Measurements from ENCODE around the gene FKBP2.

Gene FKBP2

GRCh38 chr11:64240435-64241240 lies at the start of gene FKBP2:
Gene FKBP2, plus strand, starts transcription at chr11:64241095. Its CDS starts 1,293 bp downstream, at chr11:64242388.
- peak; percentile 99 for DNase-seq

DNA sequence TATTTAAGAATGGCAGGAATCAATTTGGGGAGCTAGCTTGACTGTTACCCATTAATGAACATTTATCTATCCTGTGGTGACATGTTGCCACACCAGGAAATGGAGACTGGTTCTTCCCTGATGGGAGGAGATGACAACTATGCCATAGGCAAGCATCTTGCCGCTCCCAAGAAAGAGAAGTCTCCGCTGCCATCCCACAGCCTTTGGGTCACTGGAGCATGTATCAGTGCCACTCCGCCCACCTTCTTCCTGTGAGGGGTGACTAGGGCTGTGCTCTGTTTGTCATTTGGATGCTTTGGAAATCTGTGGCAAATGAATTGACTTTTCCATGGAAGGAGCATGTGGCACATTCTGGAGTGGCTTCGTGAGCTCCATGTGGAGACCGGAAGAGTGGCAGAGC lies 48.5 kb upstream of the FKBP2 start:
- DNase-seq: peak; percentile 90

- DNase-seq: peak; percentile 70
These were observed 44.3 kb upstream of the FKBP2 start for GRCh38 chr11:64196626-64197025.

DNA sequence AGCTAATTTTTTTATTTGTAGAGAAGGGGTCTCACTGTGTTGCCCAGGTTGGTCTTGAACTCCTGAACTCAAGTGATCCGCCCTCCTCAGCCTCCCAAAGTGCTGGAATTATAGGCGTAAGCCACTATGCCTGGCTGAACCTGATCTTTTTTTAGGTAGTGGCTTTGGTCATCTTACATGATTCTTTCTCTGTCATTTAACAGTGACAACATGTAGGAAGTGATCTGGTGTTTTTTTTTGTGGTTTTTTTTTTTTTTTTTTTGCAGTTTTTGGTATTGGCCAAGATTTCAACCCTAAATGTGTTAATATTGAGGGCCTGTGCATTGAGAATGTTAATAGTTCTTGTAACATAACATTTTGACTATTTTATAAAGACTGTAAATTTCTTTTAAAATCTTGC lies 42.4 kb upstream of the FKBP2 start:
- peak; percentile 71 for DNase-seq

DNA sequence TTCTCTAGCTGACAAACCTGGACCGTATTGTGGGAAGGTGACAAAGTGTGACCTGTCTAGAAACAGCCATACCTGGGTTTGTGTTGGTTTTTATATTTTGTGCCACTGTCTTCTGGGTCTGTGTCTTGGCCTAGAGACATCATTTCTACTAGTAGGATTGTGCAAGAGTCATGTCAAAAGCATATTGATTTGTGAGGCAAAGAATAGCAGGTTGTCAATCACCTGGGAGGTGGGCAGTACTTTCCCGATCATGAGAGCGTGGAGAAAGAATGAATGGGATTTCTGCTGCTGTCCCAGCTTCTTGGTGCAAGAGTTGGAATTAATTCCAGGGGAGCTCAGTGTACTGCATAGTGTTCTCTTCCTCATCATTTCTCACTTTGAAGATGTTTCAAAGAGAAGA lies 39.4 kb upstream of the FKBP2 start:
- no peak for DNase-seq

GRCh38 chr11:64202992-64203391 lies 37.9 kb upstream of the FKBP2 start:
- DNase-seq: no peak

DNA sequence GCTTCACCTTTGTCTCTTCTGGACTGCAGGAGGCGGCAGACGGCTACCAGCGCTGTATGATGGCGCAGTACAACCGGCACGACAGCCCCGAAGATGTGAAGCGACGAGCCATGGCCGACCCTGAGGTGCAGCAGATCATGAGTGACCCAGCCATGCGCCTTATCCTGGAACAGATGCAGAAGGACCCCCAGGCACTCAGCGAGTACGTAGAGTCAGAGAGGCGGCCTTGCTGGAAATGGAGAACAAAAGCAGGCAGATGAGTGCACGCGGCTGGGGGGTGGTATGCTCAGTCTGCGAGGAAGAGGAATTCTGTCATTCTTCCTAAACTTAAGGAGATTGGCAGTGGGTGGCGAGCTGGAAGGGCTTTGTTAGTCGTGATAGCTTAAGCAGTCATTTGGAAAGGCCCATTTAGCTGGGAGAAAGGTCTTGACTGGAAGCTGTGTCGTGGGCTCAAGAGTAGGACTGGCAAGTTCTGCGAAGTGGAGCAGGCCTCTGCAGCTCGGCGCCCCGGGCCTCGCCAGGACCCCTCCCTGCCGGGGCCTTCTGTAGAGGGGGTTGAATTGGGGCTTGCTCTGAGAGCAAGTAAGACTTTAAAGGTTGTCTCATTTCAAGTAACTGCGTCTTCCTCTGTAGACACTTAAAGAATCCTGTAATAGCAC lies 37.3 kb upstream of the FKBP2 start:
- no peak for DNase-seq

DNA sequence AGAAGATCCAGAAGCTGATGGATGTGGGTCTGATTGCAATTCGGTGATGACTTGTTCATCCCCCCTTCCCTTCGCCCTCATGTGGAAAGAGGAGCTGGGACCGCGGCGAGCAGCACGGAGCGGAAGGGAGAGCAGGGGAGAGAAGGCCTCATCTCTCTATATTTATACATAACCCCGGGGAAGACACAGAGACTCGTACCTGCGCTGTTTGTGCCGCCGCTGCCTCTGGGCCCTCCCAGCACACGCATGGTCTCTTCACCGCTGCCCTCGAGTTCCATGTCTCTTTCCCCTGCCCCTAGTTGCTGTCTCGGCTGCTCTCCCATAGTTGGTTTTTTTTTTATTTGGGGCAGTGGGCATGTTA lies 36.8 kb upstream of the FKBP2 start:
- DNase-seq: no peak

- DNase-seq: peak; percentile 89
These were observed 36.4 kb upstream of the FKBP2 start for GRCh38 chr11:64204464-64204989.

DNA sequence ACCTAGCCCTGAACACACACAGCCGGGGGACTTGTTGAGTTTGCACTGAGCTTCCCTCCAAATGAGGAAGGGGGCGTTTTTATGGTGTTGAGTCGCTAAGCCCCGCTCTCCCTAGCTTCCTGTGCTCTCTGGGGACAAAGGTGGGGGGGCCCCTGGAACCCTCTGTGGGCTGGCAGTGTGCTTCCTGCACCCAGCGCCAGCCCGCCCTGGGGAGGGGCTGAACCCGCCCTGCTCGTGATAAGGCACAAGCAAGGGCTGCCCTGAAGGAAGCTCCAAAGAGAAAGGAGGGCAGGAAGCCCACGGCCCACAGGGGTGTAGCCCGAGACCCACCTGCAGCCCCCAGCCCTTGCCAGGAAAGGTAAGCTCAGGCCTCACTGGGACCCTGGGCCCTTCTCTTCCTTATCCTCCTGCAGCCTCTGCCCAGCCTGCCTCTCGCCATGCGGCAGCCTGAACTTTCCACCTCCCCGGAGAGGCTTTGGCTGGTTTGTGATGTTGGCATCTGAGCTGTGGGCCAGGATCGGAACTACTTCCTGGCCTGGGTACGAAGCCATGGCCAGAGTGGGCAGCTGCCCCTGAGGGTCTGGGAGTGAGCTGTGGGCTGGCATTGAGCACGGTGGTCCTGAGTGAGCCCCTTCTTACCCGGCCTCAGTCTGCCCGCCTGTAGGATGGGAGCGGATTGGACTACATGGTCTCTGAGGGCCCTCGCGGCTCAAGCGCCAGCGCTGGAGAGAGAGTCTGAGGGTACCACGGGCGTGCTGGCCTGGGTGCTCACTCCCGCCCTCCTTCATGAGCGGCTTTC lies 34.2 kb upstream of the FKBP2 start, which contains the start of gene FERMT3:
TSS of gene FERMT3 (plus strand) at position 265 of the 799 bp plus-strand sequence. CDS start 644 bp downstream, outside the sequence.
- peak; percentile 72 for DNase-seq

- peak; percentile 94 for DNase-seq
These were observed 33.4 kb upstream of the FKBP2 start for GRCh38 chr11:64207256-64208085.

DNA sequence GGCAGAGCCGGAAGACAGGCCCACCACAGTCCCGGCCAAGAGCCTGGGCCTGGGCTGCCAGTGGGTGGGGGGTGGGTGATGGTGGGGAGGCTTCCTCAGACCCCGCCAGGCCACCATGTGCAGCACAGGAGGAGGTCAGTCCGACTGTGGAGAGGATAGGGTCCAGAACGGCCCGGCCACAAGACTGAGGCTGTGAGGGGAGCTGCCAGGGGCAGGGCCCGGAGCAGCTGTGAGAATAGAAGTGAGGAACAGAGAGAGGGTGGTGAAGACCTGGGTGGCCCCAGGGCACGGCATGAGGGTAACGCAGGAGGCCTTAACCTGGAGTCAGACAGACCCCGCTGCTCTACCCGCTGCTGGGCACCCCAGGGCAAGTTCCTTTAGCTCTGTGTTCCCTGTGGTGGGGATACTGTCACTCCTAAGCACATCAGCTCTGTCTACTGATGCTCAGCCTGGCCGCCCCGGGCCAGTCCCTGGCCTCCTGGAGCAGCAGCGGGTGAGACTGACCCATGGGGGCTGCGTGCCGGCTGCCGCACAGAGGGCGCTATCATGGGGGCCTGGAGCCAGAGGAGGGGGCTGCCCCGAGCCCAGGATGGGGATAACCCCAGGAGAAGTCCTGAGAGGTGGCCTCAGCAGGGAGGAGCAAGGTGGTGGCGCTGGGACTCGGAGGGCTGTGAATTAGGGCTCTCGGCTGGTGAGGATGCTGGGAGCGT lies 32.7 kb upstream of the FKBP2 start:
- DNase-seq: no peak

GRCh38 chr11:64208796-64209562 lies 31.9 kb upstream of the FKBP2 start:
- DNase-seq: no peak

DNA sequence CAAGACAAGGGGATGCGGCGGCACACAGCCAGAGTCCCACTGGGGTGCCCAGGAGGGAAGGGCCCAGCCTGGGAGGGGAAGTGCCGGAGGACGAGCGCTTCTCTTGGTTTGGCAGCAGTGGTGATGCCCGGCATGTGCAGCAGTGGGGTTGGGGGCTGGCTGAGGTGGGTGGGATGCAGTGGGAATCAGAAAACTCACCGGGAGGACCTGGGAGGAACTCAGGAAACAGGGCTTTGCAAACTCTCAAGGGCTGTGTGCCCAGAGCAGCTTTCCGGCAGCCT lies 31.4 kb upstream of the FKBP2 start:
- no peak for DNase-seq

DNA sequence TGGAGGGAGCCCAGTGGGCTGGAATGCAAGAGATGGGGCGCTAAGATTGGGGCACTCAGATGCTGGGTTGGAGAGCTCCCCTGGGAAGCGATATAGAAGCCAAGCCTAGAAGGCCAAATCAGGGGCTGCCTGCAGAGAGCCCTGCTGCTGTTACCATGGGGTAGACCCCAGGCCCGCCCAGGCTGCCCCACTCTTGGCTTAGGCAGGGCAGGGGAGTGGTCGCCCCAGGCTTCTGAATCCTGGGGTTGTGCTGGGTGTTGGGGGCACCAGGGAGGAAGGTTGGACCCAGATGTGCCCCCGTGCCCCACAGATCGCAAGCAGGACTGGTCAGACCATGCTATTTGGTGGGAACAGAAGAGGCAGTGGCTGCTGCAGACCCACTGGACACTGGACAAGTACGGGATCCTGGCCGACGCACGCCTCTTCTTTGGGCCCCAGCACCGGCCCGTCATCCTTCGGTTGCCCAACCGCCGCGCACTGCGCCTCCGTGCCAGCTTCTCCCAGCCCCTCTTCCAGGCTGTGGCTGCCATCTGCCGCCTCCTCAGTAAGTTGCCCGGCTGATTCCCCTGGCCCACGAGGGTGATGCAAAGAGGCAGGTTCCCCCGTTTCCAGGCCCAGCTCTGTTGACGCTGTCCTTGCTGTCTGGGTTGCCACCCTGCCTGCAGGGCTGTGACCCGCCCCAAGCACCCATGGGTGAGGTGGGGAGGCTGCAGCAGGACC lies 30.4 kb upstream of the FKBP2 start:
- DNase-seq: no peak

DNA sequence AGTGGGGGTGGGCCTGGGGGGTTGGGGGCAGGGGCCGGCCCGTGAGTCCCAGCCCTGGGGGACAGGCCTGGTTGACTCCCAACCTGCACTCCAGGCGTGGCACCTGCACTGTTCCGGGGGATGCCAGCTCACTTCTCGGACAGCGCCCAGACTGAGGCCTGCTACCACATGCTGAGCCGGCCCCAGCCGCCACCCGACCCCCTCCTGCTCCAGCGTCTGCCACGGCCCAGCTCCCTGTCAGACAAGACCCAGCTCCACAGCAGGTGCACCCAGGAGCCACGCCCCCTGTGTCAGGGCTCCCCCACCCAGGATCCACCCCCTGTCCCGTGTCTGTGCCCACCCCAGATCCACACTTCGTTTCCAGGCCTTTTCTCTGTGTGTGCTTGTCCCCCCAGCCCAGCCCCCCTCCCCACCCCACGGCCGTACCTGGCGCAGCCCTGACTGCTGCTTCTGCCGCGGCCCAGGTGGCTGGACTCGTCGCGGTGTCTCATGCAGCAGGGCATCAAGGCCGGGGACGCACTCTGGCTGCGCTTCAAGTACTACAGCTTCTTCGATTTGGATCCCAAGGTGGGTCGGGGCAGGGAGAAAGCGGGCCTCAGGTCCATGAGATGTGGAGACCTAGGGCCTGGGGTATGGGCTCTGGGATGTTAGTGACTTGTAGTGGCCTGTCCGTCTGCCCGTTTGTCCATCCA lies 29.6 kb upstream of the FKBP2 start:
- no peak for DNase-seq

GRCh38 chr11:64216879-64217278 lies 24.0 kb upstream of the FKBP2 start:
- no peak for DNase-seq

DNA sequence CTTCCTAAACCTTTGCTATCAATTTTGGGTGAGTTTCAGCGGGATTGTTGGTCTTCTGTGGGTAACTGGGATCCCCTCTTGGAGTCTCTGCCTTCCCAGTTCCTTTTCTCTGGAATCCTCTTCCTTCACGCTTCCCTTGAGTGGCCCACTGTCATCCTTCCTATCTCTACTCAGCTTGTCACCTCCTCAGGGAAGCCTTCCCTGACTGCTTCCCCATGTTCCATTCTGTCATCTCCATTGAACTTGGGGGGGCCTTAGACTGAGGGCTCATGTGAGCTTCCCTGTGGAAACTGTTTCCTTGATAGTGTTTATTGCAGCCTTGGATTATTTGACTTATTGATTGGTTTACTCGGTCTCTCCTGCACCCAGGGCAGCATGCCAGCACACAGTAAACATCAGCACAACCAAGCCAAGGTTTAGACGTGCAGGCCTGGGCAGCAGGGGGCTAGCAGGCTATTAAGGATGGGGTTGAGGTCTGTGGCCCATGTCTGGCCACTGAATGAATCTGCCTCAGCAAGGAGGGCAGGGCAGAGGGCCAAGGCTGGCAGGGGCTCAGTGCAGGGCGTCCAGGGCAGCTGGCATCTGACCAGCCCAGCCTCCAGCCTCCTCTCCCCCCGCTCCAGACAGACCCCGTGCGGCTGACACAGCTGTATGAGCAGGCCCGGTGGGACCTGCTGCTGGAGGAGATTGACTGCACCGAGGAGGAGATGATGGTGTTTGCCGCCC lies 22.1 kb upstream of the FKBP2 start:
- DNase-seq: no peak

DNA sequence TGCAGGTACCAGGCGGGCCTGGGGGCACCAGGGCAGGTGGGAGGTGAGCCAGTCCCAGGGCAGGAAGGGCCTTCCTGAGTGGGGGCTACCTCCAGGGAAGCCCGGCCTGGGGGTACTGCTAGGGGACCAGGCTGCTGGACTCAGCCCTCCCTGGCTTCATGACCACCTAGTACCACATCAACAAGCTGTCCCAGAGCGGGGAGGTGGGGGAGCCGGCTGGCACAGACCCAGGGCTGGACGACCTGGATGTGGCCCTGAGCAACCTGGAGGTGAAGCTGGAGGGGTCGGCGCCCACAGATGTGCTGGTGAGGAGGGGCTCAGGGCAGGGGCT lies 21.6 kb upstream of the FKBP2 start:
- no peak for DNase-seq
